Embryonic facial prominence (tissue), 1 donor: ENCODE measurements around the gene GRB10.

ENCODE experiments used
- DNase-seq: peaks from one replicate; pipeline ENCODE4 v3.0.0-alpha.2; 2016; ENCODE audit errors: extremely low spot score

The GRB10 gene

GRCh38 chr7:50720295-50720694, 62.4 kb downstream of the GRB10 start:
- no peak for DNase-seq

- no peak for DNase-seq
These were observed 63.8 kb downstream of the GRB10 start for GRCh38 chr7:50718876-50719275.

DNA sequence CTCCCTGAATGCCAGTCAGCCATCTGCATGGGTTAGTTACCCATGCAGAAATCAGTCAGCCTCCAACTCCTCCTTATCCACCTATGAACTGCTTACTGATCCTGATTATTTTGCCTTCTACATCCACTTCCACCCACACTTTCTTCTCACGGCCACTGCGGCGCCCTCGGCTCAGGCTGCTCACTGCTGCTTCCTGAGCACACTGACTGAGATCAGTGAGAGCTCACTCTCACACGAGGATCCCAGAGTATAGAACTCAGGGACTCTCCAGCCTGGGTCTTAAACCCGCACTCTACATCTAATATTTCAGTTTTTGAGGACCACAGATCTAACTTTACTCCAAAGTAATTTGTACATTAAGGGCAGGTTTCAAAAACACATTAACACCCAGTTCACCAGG, 64.4 kb downstream of the GRB10 start:
- no peak for DNase-seq

- DNase-seq, result no peak
These were observed 65.5 kb downstream of the GRB10 start for GRCh38 chr7:50717181-50717580.

GRCh38 chr7:50714857-50715256, 67.8 kb downstream of the GRB10 start:
- no peak for DNase-seq

GRCh38 chr7:50713123-50713965, 69.4 kb downstream of the GRB10 start:
- no peak for DNase-seq

DNA sequence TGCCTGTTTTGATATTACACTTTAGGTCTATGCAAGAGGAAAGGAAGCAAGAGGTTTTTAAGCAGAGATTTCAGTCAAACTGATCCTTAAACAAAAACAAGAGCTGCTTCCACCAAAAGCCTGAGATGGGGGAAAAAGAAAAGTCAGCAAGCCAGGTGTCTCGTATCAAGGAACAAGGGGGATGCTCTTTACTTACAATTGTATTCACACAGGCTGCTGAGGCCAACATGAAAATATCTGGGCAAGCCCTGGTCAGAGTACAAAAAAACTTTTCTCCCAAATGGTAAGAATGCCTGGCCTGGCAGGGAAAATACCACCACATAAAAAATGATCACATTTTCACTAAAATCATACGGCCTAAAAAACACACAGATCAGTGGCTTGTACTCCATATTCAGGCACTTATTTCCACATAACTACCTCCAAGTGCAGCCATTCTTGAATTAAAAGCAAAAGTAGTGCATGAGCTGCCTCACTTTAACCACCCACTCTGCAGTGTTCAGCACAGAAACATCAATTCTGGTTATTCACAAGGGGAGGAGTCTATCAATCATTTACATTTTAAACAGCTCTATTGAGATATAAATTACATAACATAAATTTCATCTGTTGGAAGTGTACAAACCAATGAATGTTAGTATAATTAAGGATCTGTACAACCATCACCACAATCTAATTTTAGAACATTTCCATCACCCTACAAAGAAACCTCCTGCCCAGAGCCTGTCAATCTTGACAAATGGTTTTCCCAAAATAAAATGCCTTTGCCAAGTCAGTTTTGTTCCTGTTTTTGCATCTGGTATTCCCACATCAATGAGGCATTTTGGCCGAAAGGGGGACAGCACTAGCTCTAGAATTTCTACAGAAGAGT, 70.2 kb downstream of the GRB10 start:
- DNase-seq, result no peak

DNA sequence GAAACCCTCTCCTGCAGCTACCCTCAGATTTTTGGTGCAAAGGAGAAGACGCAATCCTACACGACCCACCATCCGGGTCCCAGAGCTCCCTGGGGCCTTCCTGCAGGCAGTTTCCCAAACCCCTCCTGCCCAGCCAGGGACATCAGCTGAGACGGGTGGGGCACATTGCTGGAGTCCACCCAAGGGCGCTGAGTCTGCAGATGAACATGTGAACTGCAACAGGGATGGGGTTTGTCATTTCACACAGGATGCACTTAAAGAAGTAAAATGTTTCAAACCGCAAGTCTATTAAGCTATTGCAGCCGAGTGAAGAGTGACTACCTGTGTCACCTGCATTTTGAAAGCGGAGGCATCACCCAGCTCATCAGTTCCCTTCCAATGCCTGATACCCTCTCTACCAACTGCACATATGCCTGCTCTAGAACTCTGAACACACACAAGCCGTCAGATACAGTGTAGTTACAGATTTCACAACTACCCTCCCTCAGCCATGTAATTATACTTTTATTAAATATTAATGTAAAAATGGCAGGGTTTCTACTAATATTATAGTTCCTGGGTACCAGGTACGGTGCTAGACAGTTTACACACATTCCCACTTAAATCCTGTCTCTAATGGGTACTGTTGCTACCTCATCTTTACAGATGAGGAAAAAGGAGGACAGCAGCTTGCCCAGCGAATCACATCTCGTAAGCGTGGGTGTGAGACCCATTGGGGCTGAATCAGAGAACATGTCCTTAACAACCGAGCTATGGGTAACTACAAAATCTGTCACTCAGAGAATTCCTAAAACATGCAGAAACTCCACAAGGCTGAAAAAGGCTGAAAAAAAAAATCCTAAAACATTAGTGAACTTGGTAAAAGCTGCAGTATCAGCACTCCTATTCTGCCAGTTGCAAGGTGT, 71.2 kb downstream of the GRB10 start:
- no peak for DNase-seq

DNA sequence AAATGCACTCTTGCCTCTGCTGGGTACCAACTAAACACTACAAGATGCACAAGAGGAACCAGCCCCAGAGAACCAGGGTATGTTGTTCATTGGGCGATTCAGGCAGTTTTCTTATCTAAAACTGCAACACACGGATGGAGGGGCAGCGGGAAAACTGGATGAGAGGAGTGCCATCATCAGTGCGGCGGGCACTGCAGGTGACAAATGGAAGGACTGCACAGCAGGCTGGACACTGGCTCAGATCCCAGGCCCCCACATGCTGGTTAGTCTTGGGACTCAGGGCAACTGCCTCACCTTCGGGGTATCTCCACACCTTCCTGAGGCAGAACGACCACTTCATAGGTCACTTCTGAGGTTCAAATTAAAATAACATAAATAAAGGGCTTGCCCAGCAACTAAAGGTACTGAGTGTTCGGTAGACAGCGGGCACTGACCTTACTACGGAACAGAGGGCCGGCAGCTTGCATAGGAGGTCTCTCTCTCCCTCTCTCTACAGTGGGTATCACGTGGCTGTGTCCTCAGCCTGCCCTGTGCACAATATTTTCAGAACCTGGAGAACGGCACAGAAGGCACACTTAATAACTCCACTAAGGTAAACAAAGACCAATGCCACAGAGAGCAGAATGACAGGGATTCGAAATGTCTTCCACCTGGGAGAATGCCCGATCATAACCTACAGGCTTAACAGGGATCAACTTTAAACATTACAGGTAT, 72.1 kb downstream of the GRB10 start:
- no peak for DNase-seq

DNA sequence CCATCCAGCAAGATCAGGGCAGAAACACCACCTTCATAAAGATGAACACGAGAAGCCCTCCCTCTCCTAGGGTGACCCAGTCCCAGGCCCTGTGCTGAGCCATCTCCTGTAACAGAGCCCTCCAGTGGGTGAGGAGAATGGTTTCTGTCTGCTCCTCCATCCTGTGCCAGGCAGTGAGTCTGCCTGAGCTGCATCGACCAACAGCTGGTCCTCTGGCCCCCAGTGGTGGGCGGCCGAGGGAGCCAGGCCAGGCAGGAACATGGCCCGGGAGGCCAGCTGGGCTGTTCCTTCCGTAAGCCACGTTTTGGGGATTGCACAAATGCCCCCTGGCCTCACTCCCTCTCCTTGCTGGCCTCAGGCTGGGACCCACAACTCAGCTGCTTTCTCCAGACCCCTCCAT, 73.5 kb downstream of the GRB10 start:
- DNase-seq, result no peak

GRCh38 chr7:50707236-50708006, 75.3 kb downstream of the GRB10 start:
- DNase-seq, result no peak

DNA sequence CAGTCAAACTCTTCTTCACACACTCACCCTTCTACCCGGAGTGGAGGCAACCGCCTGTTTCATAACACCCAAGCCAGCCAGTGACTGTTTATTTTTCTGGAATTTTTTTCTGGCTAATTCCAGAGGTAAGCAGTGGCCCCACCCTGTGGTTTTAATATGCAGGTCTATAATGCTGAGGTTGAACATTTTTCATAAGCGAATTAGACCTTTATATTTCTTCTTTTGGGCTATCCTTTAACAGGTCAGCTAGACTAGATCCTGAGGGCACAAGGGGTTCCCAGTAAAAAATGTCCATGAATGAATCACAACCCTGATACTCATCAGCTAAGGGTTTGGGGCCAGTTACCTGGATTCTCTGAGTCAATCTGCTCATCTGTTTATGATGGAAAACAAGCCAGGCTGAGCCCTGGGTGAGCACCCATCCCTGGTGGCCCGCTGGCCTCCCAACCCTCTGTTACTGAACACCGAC, 76.2 kb downstream of the GRB10 start:
- no peak for DNase-seq

DNA sequence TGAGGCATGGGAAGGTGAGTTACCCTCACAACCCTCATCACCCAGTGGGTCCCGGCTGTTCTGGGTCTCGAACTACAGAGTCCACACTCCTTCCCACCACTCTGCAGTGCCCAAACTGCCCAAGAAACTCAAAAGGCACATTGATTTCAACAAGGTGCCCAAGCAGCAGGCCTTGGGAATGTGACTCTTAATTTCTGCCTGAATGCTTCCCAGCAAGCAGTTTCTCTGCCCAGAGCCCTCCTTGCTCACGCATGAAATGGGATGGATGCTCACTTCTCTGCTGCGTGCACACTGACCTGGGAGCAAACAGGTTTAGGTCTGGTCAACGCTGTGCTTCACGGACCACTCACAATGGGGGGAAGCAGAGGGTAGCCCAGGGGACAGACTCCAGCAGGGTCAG, 77.9 kb downstream of the GRB10 start:
- DNase-seq, result no peak

GRCh38 chr7:50703654-50704053, 79.0 kb downstream of the GRB10 start:
- DNase-seq, result no peak

GRCh38 chr7:50699143-50699542, 83.6 kb downstream of the GRB10 start:
- no peak for DNase-seq

- no peak for DNase-seq
These were observed 84.9 kb downstream of the GRB10 start for GRCh38 chr7:50697748-50698147.

- no peak for DNase-seq
These were observed 85.7 kb downstream of the GRB10 start for GRCh38 chr7:50696810-50697582.

GRCh38 chr7:50695026-50695425, 87.7 kb downstream of the GRB10 start:
- no peak for DNase-seq

DNA sequence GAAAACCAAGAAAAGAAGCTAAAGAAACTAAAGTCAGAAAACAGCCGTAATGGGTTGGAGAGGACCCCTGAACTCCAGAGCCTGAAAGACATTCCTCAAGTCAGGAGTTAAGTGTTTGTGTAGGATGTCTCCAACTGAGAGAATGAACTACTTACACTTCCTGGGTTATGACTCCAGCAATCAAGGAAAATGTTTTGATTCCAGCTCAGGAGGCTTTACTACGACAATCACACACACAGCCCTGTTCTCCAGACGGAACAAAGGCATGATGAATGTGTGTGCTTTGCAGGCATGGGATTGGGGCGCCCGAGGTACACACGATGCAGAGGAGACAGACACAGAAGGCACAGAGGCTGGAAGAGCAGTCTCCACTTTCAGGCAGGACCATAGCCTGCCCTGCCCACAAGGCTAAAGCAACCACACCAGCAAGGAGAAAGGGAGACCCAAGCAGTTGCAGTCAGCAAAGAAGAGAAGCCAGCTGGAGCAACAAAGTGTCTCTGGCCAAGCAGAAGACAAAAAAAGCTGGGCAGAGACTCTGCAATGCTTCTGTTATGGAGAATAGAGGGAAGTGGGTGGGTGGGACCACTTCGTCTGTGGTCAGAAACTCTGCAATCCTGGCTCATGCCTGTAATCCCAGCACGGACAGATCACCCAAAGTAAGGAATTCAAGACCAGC, 89.1 kb downstream of the GRB10 start:
- DNase-seq, result no peak
